Choroid plexus epithelial cell (primary cell): Measurements from ENCODE around the gene NT5DC3.

Experiments
- DNase-seq: peaks from one replicate; pipeline ENCODE4 v3.0.0-alpha.2; 2010; ENCODE audit warnings: low read depth
- H3K4me3 ChIP-seq: 2 replicates; pipeline ENCODE4 v1.5.1; 2011; ENCODE audit warnings: low read depth, mild to moderate bottlenecking, control low read depth, low read length, moderate library complexity
- CTCF ChIP-seq: conservative IDR thresholded peaks from 2 replicates; pipeline ENCODE4 v1.5.1; 2011; ENCODE audit warnings: low read depth, mild to moderate bottlenecking, control low read depth, inconsistent platforms, low read length, moderate library complexity

The NT5DC3 gene

DNA sequence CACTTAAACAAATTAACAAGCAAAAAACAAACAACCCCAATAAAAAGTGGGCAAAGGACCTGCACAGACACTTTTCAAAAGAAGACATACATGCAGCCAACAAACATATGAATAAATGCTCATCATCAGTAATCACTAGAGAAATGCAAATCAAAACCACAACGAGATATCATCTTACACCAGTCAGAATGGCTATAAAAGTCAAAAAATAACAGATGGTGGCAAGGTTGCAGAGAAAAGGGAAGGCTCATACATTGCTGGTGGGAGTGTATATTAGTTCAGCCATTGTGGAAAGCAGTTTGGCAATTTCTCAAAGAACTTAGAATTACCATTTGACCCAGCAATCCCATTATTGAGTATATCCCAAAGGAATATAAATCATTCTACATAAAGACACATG is 34.6 kb upstream of the NT5DC3 start:
- H3K4me3 ChIP-seq, result no peak overlapping the region
- DNase-seq, result no peak
- TF ChIP-seq CTCF, result no peak

DNA sequence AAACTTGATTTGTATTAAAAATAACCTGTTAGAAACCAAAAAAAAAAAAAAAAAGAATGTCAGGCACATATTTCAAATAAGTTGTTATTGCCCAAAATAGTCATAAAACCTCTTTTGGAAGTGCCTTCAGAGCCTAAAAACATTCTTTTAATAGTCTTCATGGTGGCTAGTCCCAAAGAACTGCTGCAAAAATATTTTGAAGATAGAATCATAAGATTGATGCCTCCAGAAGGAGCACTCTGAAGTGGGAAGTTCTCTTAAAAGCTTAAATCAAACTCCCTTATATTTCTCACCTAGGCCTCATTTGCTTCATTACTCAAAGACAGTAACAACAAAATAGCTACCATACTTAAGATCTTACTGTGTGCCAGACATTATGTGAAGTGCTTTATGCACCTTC is 27.2 kb upstream of the NT5DC3 start:
- no peak for DNase-seq
- no peak overlapping the region for H3K4me3 ChIP-seq
- no peak for TF ChIP-seq CTCF

DNA sequence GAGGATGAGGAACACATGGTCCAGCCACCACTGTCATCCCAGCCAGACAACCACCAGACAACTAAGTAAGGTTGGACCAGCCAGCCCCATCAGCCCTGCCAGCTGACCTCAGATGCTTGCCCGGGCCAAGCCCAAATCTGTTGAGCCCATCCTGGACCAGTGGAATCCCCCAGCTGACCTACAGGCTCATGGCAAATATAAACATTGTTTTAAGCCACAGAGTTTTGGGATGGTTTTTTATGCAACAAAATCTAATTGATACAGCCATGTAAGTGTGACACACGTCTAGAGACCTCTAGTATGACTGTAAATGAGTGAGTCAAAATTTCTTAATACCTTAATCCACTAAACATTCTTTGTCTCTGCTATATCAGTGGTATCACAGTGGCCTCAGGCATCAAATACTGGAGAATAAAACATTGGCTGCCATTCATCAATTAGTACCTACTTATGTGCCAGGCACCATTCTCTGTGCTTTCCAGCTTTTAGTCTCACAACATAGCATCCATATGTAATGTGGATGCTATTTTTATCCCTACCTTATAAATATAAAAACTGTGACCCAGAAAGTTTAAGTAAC is 24.2 kb upstream of the NT5DC3 start:
- H3K4me3 ChIP-seq, result no peak overlapping the region
- DNase-seq, result no peak
- no peak for TF ChIP-seq CTCF

DNA sequence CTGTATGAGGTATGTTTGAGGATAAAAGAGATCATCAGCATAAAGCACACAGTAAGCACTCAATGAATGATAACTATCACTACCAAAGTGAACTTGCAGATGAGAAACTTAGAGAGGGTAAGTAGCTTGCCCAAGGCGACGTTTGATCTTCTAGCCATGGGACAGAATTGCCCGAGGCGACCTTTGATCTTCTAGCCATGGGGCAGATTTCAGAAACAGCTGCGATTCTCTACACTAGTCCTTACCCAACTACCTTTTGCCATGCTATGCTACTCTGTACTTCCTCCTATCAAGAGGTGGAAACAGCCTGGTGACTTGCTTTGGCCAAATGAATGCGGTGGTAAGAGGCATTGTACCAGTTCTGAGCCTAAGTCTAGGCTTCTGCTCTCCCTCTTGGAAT is 23.7 kb upstream of the NT5DC3 start:
- DNase-seq, result no peak
- no peak overlapping the region for H3K4me3 ChIP-seq
- TF ChIP-seq CTCF, result no peak

- peak; percentile 98 for DNase-seq
- H3K4me3 ChIP-seq, result no peak overlapping the region
- TF ChIP-seq CTCF, result peak; percentile 4
Measured at GRCh38 chr12:103858953-103859601, 18.0 kb upstream of the NT5DC3 start.

- no peak for TF ChIP-seq CTCF
- H3K4me3 ChIP-seq, result no peak overlapping the region
- DNase-seq, result no peak
Measured at GRCh38 chr12:103858335-103858734, 17.3 kb upstream of the NT5DC3 start.

- no peak for DNase-seq
- H3K4me3 ChIP-seq, result no peak overlapping the region
- no peak for TF ChIP-seq CTCF
Measured at GRCh38 chr12:103857164-103857563, 16.1 kb upstream of the NT5DC3 start.
